Lower lobe of right lung (tissue), 2 donors: ENCODE data around the gene DPH3. TPM values are rescaled to one million over a fixed set of nuclear protein-coding genes. Genes with fewer than 3 reads are reported as not detected.

Experiments
- ATAC-seq, 2 donors: fragments of 200-7000 bp; cut with Tn5 transposase; one replicate each; pipeline ENCODE4 v1.9.1; 2020 to 2022; ENCODE audit warnings: mild to moderate bottlenecking in 2 of 2, moderate library complexity in 2 of 2
- DNase-seq: peaks from one replicate; pipeline ENCODE4 v3.0.0-alpha.2; 2020
- H3K27ac ChIP-seq: fragments of 200-600 bp; one replicate; pipeline ENCODE4 v1.8.0; 2022
- H3K27me3 ChIP-seq: fragments of 200-600 bp; one replicate; pipeline ENCODE4 v1.8.0; 2022; ENCODE audit warnings: low read depth
- H3K36me3 ChIP-seq: fragments of 200-600 bp; one replicate; pipeline ENCODE4 v1.8.0; 2022; ENCODE audit warnings: mild to moderate bottlenecking
- H3K4me1 ChIP-seq: fragments of 200-600 bp; one replicate; pipeline ENCODE4 v1.8.0; 2022
- H3K4me3 ChIP-seq: fragments of 200-600 bp; one replicate; pipeline ENCODE4 v1.8.0; 2022; ENCODE audit warnings: mild to moderate bottlenecking
- H3K9me3 ChIP-seq: fragments of 200-600 bp; one replicate; pipeline ENCODE4 v1.8.0; 2022
- CTCF ChIP-seq: fragments of 200-600 bp; IDR thresholded peaks from one replicate; pipeline ENCODE4 v1.8.0; 2022; ENCODE audit warnings: antibody characterized with exemption, mild to moderate bottlenecking
- intact Hi-C: fragments of 100-400 bp; cut with DNase I; formaldehyde crosslinking; loops from one replicate; pipeline ENCODE4 v1.11.0; 2022
- total RNA-seq: library from RNA; stranded (reverse); fragmentation: NEBNext Ultra II Directional; extraction: Animal tissue kit (Norgen Biotek cat#: 25700); gene quantifications from one replicate; pipeline ENCODE4 v1.2.1, GENCODE V29; 2021
- donor health status: DM: no; HTN: yes; CAD: no; lungs with severe emphysema.

Gene DPH3
- total RNA-seq, 1 donor from 2014 or later, result 29.0 TPM

GRCh38 chr3:16211176-16211904 is 53.4 kb downstream of the DPH3 start:
- intact Hi-C loops, result no loop called here
- no peak for ATAC-seq
- no peak overlapping the region for H3K4me3 ChIP-seq

More at GRCh38 chr3:16211176-16211904, 53.4 kb downstream of the DPH3 start:
- no peak for TF ChIP-seq CTCF
- H3K9me3 ChIP-seq, result no peaks in the 10 kb centered on the region
- no peak overlapping the region for H3K27ac ChIP-seq
- H3K4me1 ChIP-seq, result no peaks in the 10 kb centered on the region
- no peaks in the 10 kb centered on the region for H3K36me3 ChIP-seq
- no peak for DNase-seq
- no peaks in the 10 kb centered on the region for H3K27me3 ChIP-seq

Other genes with a start within 250 kb of the DPH3 start
- 9.8 TPM for gene GALNT15, start 90.3 kb downstream of the DPH3 start, total RNA-seq
- 13.1 TPM for gene OXNAD1, start 269 bp upstream of the DPH3 start, total RNA-seq
- gene RFTN1, start 248.8 kb upstream of the DPH3 start, total RNA-seq, result 58.2 TPM